GM19099 (cell line): ENCODE data around the gene TSPAN32.

Experiments used
- POLR2A ChIP-seq: IDR thresholded peaks from 3 replicates; pipeline ENCODE4 v1.6.1; 2011; ENCODE audit warnings: low read depth; ENCODE audit not compliant: insufficient read length; ENCODE audit errors: extremely low read depth

Gene TSPAN32

DNA sequence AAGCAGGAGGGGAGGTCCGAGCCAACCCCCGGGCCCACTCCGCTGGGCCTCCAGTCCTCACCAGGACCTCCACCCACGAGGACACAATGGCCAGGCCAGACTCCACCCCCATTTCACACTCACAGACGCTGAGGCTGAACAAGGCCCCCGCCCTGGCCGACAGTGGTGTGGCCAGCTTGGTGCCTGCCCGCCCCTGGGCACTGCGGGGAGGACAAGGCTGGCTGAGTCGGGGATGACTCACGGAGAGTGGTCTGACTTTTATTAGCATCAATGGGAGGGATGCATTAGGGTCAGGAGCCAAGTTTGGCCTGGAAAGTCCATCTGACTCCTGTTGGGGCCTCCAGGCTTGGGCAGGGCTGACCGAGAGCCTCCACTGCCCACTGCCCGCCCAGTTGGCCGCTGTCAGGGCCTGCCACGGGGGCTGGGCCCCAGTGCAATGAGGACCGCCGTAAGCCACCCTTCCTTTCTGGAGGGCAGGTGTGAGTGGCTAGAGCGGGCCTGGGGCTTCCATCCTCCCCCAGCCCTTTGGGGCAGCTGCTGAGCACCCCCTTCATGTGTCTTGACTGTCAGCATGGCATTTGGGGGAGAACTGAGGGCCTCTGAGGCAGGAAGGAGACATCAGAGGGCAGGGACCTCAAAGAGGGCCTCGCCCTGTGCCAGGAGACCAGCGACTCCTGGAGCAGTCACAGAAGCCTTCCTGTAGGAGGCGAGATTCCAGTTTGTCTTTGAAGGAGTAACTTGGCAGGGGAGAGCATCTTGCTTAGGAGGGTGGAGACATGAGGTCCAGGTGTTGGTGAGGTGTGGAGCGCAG, 10.6 kb downstream of the TSPAN32 start:
- no peak for TF ChIP-seq POLR2A

GRCh38 chr11:2313051-2313951, 11.5 kb downstream of the TSPAN32 start:
- TF ChIP-seq POLR2A, result no peak

DNA sequence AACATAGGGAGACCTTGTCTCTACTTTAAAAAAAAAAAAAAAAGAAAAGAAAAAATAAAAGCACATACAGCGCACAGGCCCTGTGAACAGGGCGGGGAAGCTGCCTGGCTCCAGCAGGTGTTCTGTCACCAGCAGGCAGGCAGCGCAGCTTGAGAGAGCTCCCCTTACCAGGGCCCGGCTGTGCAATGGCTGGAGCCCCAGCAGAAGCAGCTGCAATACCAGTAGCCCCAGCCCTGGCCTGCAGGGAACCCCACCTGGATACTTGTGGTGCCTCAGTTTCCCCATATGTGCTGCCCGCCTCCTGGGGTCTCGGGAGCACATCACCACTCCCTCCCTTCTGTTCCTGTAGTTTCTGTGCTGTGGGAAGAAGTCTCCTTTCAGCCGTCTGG, 12.3 kb downstream of the TSPAN32 start:
- TF ChIP-seq POLR2A, result no peak

GRCh38 chr11:2314525-2315394, 12.9 kb downstream of the TSPAN32 start:
- TF ChIP-seq POLR2A, result no peak

DNA sequence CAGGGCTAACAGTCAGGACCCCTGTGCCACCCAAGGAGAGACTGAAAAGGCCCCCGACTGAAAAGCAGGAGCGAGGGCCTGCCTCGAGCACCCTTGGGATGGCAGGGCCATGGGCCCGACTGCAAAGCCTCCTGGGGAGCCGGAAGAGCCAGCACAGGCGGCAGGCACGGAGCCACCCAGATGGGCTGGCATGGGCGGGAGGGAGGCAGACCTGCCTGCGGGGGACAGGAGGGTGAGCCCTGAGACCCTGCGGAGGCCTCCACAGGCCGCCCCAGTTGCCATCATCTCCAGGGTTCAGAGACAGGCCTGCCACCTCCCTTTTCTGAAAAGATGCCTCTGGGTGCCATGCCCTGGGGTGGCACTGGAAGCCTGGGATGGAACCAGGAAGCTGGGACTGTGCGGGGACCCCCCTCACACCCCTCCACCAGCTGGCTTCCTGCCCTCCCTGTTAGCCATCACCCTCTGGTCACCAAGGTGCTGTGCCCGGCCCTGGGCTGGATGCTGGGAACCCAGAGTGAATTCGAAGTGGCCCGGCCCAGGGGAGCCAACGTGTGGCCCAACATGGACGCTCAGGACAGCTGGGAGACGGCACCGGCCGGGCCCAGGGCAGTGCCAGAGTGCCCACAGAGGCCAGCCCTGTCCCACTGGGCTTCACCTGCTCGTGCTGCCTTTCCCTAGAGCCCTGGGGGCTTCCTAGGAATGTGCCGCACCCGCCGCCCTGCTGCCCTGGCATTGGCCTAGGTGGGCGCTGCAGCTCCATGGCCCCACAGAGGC, 13.8 kb downstream of the TSPAN32 start:
- TF ChIP-seq POLR2A, result no peak

- no peak for TF ChIP-seq POLR2A
Measured at GRCh38 chr11:2316169-2316962, 14.6 kb downstream of the TSPAN32 start.

- TF ChIP-seq POLR2A, result no peak
Measured at GRCh38 chr11:2316963-2317244, 15.1 kb downstream of the TSPAN32 start.

- no peak for TF ChIP-seq POLR2A
Measured at GRCh38 chr11:2317354-2318050, 15.7 kb downstream of the TSPAN32 start.

- TF ChIP-seq POLR2A, result no peak
Measured at GRCh38 chr11:2318123-2318522, 16.3 kb downstream of the TSPAN32 start.

DNA sequence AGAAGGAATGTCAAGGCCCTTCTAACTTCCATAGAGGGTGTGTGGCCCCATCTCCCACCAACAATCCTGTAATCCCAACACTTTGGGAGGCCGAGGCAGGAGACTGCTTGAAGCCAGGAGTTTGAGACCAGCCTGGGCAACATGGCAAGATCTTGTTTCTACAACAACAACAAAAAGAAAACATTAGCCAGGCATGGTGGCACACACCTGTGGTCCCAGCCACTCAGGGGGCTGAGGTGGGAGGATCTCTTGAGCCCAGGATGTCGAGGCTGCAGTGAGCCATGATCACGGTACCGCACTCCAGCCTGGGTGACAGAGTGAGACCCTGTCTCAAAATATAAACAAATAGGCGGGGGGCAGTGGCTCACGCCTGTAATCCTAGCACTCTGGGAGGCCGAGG, 16.9 kb downstream of the TSPAN32 start:
- TF ChIP-seq POLR2A, result no peak

GRCh38 chr11:2319791-2320472, 18.1 kb downstream of the TSPAN32 start:
- TF ChIP-seq POLR2A, result no peak

- no peak for TF ChIP-seq POLR2A
Measured at GRCh38 chr11:2320568-2321310, 18.9 kb downstream of the TSPAN32 start.
